ENCODE data around the gene OR6C68. TPM values are rescaled to one million over a fixed set of nuclear protein-coding genes. Genes with fewer than 3 reads are reported as not detected.
"Not testable (repeated sequence)": the region's sequence is repeated elsewhere in the genome, so short reads cannot be mapped to it uniquely, and the experiment has no call there.

Gene OR6C68
- not detected for total RNA-seq

- H3K4me1 Mint-ChIP-seq (ENCODE audit: low read depth), result no peaks in the 10 kb centered on the region
Measured at GRCh38 chr12:55492078-55492477, at the start of gene OR6C68. OR6C68 (plus strand) TSS chr12:55492378; CDS start chr12:55492378, 0 bp downstream.

GRCh38 chr12:55443776-55444175, 48.4 kb upstream of the OR6C68 start, which contains the start of gene OR6C2:
OR6C2 (plus strand) TSS chr12:55444076; CDS start chr12:55452214, 8,138 bp downstream.
- Mint-ChIP-seq H3K27me3 (peaks cover 10% of the 10 kb centered on the region), H3K4me1 (ENCODE audit: low read depth) (no peaks in the 10 kb centered on the region), H3K36me3 (ENCODE audit: low read depth) (no peaks in the 10 kb centered on the region), H3K27ac (no peak within 1 kb of the TSS), H3K9me3 (peaks cover 15% of the 10 kb centered on the region), H3K4me3 (no peak within 1 kb of the TSS)
- no peak for TF ChIP-seq CTCF (IDR thresholded peaks at IDR 0.05)
- intact Hi-C loops (cut with micrococcal nuclease), result no loop called here
- ChIA-PET CTCF (interaction anchor here (1.0 kb wide), 1 partner anchor 12 kb away, joined by 4 read pairs; no protein-coding TSS in a partner anchor), POLR2A (no interaction called here)
- ATAC-seq (no peak), DNase-seq (no peak)

More at GRCh38 chr12:55492078-55492477, at the start of gene OR6C68:
- ATAC-seq (no peak), DNase-seq (no peak)
- Mint-ChIP-seq H3K36me3 (ENCODE audit: low read depth) (no peaks in the 10 kb centered on the region), H3K27me3 (peaks cover 6% of the 10 kb centered on the region), H3K9me3 (no peaks in the 10 kb centered on the region), H3K27ac (no peak within 1 kb of the TSS), H3K4me3 (no peak within 1 kb of the TSS)
- ChIA-PET POLR2A (no interaction called here), CTCF (interaction anchor here (1.0 kb wide), 1 partner anchor 9 kb away, joined by 4 read pairs; no protein-coding TSS in a partner anchor)
- intact Hi-C loops (cut with micrococcal nuclease), result no loop called here
- no peak for TF ChIP-seq CTCF (IDR thresholded peaks at IDR 0.05)

- TF ChIP-seq CTCF (IDR thresholded peaks at IDR 0.05), result no peak
- ChIA-PET CTCF (interaction anchor here (0.6 to 1.7 kb wide), 2 partner anchors 195 to 211 kb away, joined by 3 to 4 read pairs; no protein-coding TSS in a partner anchor), POLR2A (no interaction called here)
- Mint-ChIP-seq H3K4me3 (no peak overlapping the region), H3K27ac (no peak overlapping the region), H3K36me3 (ENCODE audit: low read depth) (no peaks in the 10 kb centered on the region), H3K9me3 (peaks cover 8% of the 10 kb centered on the region), H3K4me1 (ENCODE audit: low read depth) (no peaks in the 10 kb centered on the region), H3K27me3 (peaks cover 9% of the 10 kb centered on the region)
- DNase-seq, result no peak
- intact Hi-C loops (cut with micrococcal nuclease), result no loop called here
- ATAC-seq, result no peak
Measured at GRCh38 chr12:55445357-55445756, 46.8 kb upstream of the OR6C68 start.

- Mint-ChIP-seq H3K27me3 (peaks cover 8% of the 10 kb centered on the region), H3K4me1 (ENCODE audit: low read depth) (no peaks in the 10 kb centered on the region), H3K27ac (no peak overlapping the region), H3K36me3 (ENCODE audit: low read depth) (no peaks in the 10 kb centered on the region), H3K4me3 (no peak overlapping the region), H3K9me3 (peaks cover 3% of the 10 kb centered on the region)
- no peak for ATAC-seq
- ChIA-PET CTCF (interaction anchor here (1.0 kb wide), 1 partner anchor 210 kb away, joined by 3 read pairs; no protein-coding TSS in a partner anchor), POLR2A (no interaction called here)
- TF ChIP-seq CTCF (IDR thresholded peaks at IDR 0.05), result no peak
- intact Hi-C loops (cut with micrococcal nuclease), result no loop called here
- no peak for DNase-seq
Measured at GRCh38 chr12:55446326-55446725, 45.9 kb upstream of the OR6C68 start.

GRCh38 chr12:55448825-55449224, 43.4 kb upstream of the OR6C68 start:
- CTCF ChIA-PET, result interaction anchor here (1.0 to 1.4 kb wide), 2 partner anchors 13 to 207 kb away, joined by 3 read pairs; no protein-coding TSS in a partner anchor
- POLR2A ChIA-PET, result no interaction called here
- ATAC-seq (no peak), DNase-seq (no peak)
- Mint-ChIP-seq H3K27me3 (peaks cover 16% of the 10 kb centered on the region), H3K4me3 (no peak overlapping the region), H3K27ac (no peak overlapping the region), H3K4me1 (ENCODE audit: low read depth) (no peaks in the 10 kb centered on the region), H3K36me3 (ENCODE audit: low read depth) (no peaks in the 10 kb centered on the region), H3K9me3 (no peaks in the 10 kb centered on the region)
- TF ChIP-seq CTCF (IDR thresholded peaks at IDR 0.05), result no peak
- intact Hi-C loops (cut with micrococcal nuclease), result no loop called here

GRCh38 chr12:55464926-55465325, 27.3 kb upstream of the OR6C68 start:
- ATAC-seq; CTCF ChIA-PET; H3K9me3 Mint-ChIP-seq; H3K27ac Mint-ChIP-seq; H3K4me3 Mint-ChIP-seq; POLR2A ChIA-PET; DNase-seq; intact Hi-C loops (cut with micrococcal nuclease); H3K36me3 Mint-ChIP-seq (ENCODE audit: low read depth); H3K4me1 Mint-ChIP-seq (ENCODE audit: low read depth): not testable (repeated sequence)
- peaks cover 28% of the 10 kb centered on the region for H3K27me3 Mint-ChIP-seq
